ENCODE measurements around the gene ABHD8. TPM values are rescaled to one million over a fixed set of nuclear protein-coding genes. Genes with fewer than 3 reads are reported as not detected.

ABHD8 gene
- total RNA-seq, 1 experiment from 2014 or later = 5.2 TPM

GRCh38 chr19:17334414-17335409, 31.5 kb upstream of the ABHD8 start, which contains the start of gene ANO8:
Gene ANO8 (minus strand): TSS chr19:17334855. CDS start chr19:17334670, 185 bp downstream.
- Histone ChIP-seq H4K20me1 (ENCODE audit: insufficient read depth) (no peaks in the 10 kb centered on the region), H3K9me3 (ENCODE audit: control insufficient read depth in 1 of 2, insufficient read depth in 1 of 2, low read depth in 1 of 2, low read length in 2 of 2) (no peaks in the 10 kb centered on the region), H3K4me2 (ENCODE audit: low read length) (peak within 1 kb of the TSS; percentile 97), H3K9me2 (ENCODE audit: insufficient read depth) (no peaks in the 10 kb centered on the region), H3K4me3 (replicated peaks in 1 of 2; ENCODE audit: low read depth in 1 of 2, low read length in 2 of 2) (peak within 1 kb of the TSS; percentile 72 to 99), H2AFZ (ENCODE audit: low read depth, low read length, poor library complexity, severe bottlenecking) (no peak within 1 kb of the TSS), H3K36me3 (ENCODE audit: control insufficient read depth in 1 of 2, insufficient read depth in 2 of 2, low read length in 2 of 2) (no peaks in the 10 kb centered on the region; a peak in 1 of 4 replicates), H3K4me1 (ENCODE audit: control insufficient read depth in 1 of 2, insufficient read depth in 2 of 2, low read length in 2 of 2) (peaks cover 32 to 53% of the 10 kb centered on the region in 2 experiments), H3K27ac (ENCODE audit: low read depth, low read length) (peak within 1 kb of the TSS; percentile 93), H3K9ac (ENCODE audit: low read length) (peak within 1 kb of the TSS; percentile 85), H3K79me2 (ENCODE audit: insufficient read depth, low read length) (peaks cover 21% of the 10 kb centered on the region), H3K27me3 (ENCODE audit: insufficient read depth, low read length) (no peaks in the 10 kb centered on the region)
- ATAC-seq (peak; percentile 55), DNase-seq (ENCODE audit: low read depth, low spot score) (peak; percentile 99)
- intact Hi-C loops (cut with micrococcal nuclease) = no loop called here
- ChIA-PET POLR2A (interaction anchor here (1.1 to 4.1 kb wide), 4 partner anchors 12 to 525 kb away, joined by 4 to 39 read pairs (median 9); partner anchors contain the start of genes DDA1 and RPL18A), RAD21 (ENCODE audit: low non-redundant PET in 1 of 2, low total read pairs in 2 of 2, uncharacterized antibody in 2 of 2, unreplicated experiment in 2 of 2) (interaction anchor here in 1 of 2 experiments (1.0 kb wide), 1 partner anchor 26 kb away, joined by 3 read pairs; the partner anchor contains the start of gene DDA1), CTCF (interaction anchor here (0.7 to 2.2 kb wide), 6 partner anchors 13 to 42 kb away, joined by 4 to 5 read pairs (median 5); partner anchors contain the start of genes DDA1 and MRPL34)
- no TSS peak for BruUV-seq (replicated peaks)
- TF ChIP-seq ELF1 (IDR thresholded peaks at IDR 0.05; ENCODE audit: borderline replicate concordance, low read depth) (no peak), POLR2A (IDR thresholded peaks at IDR 0.05; ENCODE audit: borderline replicate concordance, extremely low read depth, insufficient read depth, insufficient read length) (peak; percentile 21), EZH2 (IDR thresholded peaks at IDR 0.05) (no peak), TCF7L2 (IDR thresholded peaks at IDR 0.05; ENCODE audit: borderline replicate concordance, extremely low read depth, insufficient read depth, insufficient read length) (peak; percentile 74), POLR2AphosphoS5 (IDR thresholded peaks at IDR 0.05; ENCODE audit: low read depth, low read length) (peak; percentile 64), MAX (IDR thresholded peaks at IDR 0.05) (peak; percentile 87), CTCF (IDR thresholded peaks at IDR 0.05 in 2 of 3, conservative IDR thresholded peaks at IDR 0.05 in 1 of 3; ENCODE audit: borderline replicate concordance in 1 of 3, insufficient read depth in 1 of 3, low read depth in 2 of 3, low read length in 2 of 3) (no peak), SP1 (IDR thresholded peaks at IDR 0.05; ENCODE audit: low read depth) (peak; percentile 95), FOSL1 (IDR thresholded peaks at IDR 0.05; ENCODE audit: low read depth) (no peak), CBX3 (IDR thresholded peaks at IDR 0.05; ENCODE audit: low read depth) (peak; percentile 31; the same call in 1 of the 2 replicates), SIN3A (IDR thresholded peaks at IDR 0.05; ENCODE audit: low read depth) (peak; percentile 66; the same call in 1 of the 2 replicates), ZFX (IDR thresholded peaks at IDR 0.05) (peak; percentile 77)
- TF ChIP-seq, protein P1, sequence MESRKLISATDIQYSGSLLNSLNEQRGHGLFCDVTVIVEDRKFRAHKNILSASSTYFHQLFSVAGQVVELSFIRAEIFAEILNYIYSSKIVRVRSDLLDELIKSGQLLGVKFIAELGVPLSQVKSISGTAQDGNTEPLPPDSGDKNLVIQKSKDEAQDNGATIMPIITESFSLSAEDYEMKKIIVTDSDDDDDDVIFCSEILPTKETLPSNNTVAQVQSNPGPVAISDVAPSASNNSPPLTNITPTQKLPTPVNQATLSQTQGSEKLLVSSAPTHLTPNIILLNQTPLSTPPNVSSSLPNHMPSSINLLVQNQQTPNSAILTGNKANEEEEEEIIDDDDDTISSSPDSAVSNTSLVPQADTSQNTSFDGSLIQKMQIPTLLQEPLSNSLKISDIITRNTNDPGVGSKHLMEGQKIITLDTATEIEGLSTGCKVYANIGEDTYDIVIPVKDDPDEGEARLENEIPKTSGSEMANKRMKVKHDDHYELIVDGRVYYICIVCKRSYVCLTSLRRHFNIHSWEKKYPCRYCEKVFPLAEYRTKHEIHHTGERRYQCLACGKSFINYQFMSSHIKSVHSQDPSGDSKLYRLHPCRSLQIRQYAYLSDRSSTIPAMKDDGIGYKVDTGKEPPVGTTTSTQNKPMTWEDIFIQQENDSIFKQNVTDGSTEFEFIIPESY (IDR thresholded peaks at IDR 0.05; ENCODE audit: extremely low read depth, insufficient replicate concordance, low read length) = no peak

Measured in HCT116 (cell line).